SH-SY5Y (cell line): ENCODE measurements around the gene NCKAP5.

Source experiments
- GATA2 ChIP-seq: IDR thresholded peaks from 2 replicates; pipeline ENCODE4 v1.6.1; 2011; ENCODE audit warnings: mild to moderate bottlenecking, low read depth, low read length
- GATA3 ChIP-seq: IDR thresholded peaks from 2 replicates; pipeline ENCODE4 v1.6.1; 2011; ENCODE audit warnings: low read depth, mild to moderate bottlenecking, low read length, moderate library complexity

GRCh38 chr2:132937629-132938028 lies 630.6 kb downstream of the NCKAP5 start:
- TF ChIP-seq GATA2 (no peak), GATA3 (no peak)
